Suprapubic skin (tissue), 4 donors: ENCODE results near the gene TMEM106A.
"Not testable (repeated sequence)": the region's sequence is repeated elsewhere in the genome, so short reads cannot be mapped to it uniquely, and the experiment has no call there.

Source experiments
- EP300 ChIP-seq: sonication (generic); formaldehyde crosslinking; IDR thresholded peaks from one replicate; pipeline ENCODE4 v1.6.1; 2017; ENCODE audit warnings: antibody characterized with exemption
- POLR2A ChIP-seq, 2 donors: fragments of 450-650 bp; IDR thresholded peaks; one replicate each; pipeline ENCODE4 v1.6.1; 2017; ENCODE audit warnings: antibody characterized with exemption in 2 of 2, mild to moderate bottlenecking in 2 of 2, moderate library complexity in 2 of 2
- POLR2AphosphoS5 ChIP-seq, 3 donors: sonication (generic); formaldehyde crosslinking; IDR thresholded peaks; one replicate each; pipeline ENCODE4 v1.6.1; 2017; ENCODE audit warnings: antibody characterized with exemption in 3 of 3
- TF ChIP-seq, protein P1 (sequence below), 2 donors: fragments of 200-600 bp in 1 of 2; fragments of 450-650 bp in 1 of 2; sonication (generic) in 1 of 2; IDR thresholded peaks; one replicate each; pipeline ENCODE4 v1.5.1; 2016 to 2019; ENCODE audit warnings: antibody characterized with exemption in 2 of 2, mild to moderate bottlenecking in 1 of 2, moderate library complexity in 1 of 2

DNA sequence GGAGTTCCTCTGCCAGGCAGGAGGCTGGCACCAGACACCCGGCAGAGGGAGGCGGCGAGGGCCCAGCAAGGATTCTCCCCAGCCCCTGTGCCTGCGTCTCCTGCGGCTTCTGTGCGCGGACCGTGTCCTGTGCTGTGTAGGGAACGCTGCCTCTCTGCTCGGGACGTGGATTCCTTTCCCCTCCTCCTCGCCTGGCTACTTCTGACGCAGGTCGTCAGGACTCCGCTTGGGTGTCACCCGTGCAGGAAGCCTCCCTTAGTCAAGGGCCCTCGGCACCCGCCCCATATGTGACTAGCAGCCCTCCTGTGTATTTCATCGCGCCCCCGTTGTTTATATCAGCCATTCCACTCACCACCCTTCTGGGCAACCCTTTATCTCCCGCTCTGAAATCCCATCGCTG, 34.8 kb downstream of the TMEM106A start:
- not testable (repeated sequence) for TF ChIP-seq EP300; POLR2A (IDR thresholded peaks at IDR 0.05); POLR2AphosphoS5 (IDR thresholded peaks at IDR 0.05)
- TF ChIP-seq, protein P1, sequence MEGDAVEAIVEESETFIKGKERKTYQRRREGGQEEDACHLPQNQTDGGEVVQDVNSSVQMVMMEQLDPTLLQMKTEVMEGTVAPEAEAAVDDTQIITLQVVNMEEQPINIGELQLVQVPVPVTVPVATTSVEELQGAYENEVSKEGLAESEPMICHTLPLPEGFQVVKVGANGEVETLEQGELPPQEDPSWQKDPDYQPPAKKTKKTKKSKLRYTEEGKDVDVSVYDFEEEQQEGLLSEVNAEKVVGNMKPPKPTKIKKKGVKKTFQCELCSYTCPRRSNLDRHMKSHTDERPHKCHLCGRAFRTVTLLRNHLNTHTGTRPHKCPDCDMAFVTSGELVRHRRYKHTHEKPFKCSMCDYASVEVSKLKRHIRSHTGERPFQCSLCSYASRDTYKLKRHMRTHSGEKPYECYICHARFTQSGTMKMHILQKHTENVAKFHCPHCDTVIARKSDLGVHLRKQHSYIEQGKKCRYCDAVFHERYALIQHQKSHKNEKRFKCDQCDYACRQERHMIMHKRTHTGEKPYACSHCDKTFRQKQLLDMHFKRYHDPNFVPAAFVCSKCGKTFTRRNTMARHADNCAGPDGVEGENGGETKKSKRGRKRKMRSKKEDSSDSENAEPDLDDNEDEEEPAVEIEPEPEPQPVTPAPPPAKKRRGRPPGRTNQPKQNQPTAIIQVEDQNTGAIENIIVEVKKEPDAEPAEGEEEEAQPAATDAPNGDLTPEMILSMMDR (IDR thresholded peaks at IDR 0.05) = not testable (repeated sequence)
